Measurements from ENCODE around the gene IQGAP2. TPM values are rescaled to one million over a fixed set of nuclear protein-coding genes. Genes with fewer than 3 reads are reported as not detected.

The IQGAP2 gene
- total and polyA plus RNA-seq, 2 of the 8 experiments (the other 6 are each of a cell fraction or from before 2014, with no cell fraction given): 19.7 to 66.0 TPM

DNA sequence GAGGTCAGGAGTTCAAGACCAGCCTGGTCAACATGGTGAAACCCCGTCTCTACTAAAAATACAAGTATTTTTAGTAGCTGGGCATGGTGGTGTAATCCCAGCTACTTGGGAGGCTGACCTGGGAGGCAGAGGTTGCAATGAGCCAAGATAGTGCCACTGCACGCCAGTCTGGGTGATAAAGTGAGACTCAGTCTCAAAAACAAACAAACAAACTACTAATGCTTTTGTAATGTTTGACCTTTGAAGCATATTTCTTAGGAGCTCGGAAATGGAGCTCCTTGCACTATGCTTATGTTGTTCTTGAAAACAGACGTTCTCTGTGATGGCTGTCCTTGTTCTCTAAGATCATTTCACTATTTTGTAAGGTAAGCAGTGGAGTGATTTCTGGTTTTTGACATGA is 214.1 kb downstream of the IQGAP2 start:
- H2BK12ac ChIP-seq (ENCODE audit: low read depth, low read length): no peak overlapping the region
- H2BK120ac ChIP-seq (replicated peaks; ENCODE audit: low read depth, low read length): no peak overlapping the region
- H3K27ac ChIP-seq (ENCODE audit: low read depth, low read length): no peak overlapping the region
- ChIA-PET CTCF (ENCODE audit: partially characterized antibody) (interaction anchor here (0.6 to 3.0 kb wide), 5 partner anchors 9 to 251 kb away, joined by 3 to 10 read pairs (median 4); no protein-coding TSS in a partner anchor), POLR2A (ENCODE audit: partially characterized antibody) (no interaction called here)
- no peaks in the 10 kb centered on the region for H3K36me3 ChIP-seq (ENCODE audit: control insufficient read depth in 2 of 4, insufficient read depth in 4 of 4, low read length in 3 of 4)
- no peaks in the 10 kb centered on the region for H3K79me2 ChIP-seq (ENCODE audit: control insufficient read depth in 1 of 2, insufficient read depth in 2 of 2, low read length in 2 of 2)
- H3K18ac ChIP-seq (ENCODE audit: extremely low read depth, low read length): no peak overlapping the region
- no peak overlapping the region for H2AFZ ChIP-seq (ENCODE audit: low read length)
- no peaks in the 10 kb centered on the region for H4K20me1 ChIP-seq (replicated peaks in 1 of 2; ENCODE audit: control insufficient read depth in 1 of 2, insufficient read depth in 2 of 2, low read length in 2 of 2)
- H3K23me2 ChIP-seq (ENCODE audit: low read depth, low read length): no peaks in the 10 kb centered on the region
- WGBS, 2 experiments (ENCODE audit: extremely low coverage in 1 of 2, insufficient coverage in 1 of 2, insufficient read length in 1 of 2, insufficient replicate concordance in 2 of 2, low coverage in 1 of 2, low lambda C conversion rate in 2 of 2, missing lambda C conversion rate in 1 of 2): 92% methylated on average over 4 of the region's 4 CpGs; no CpG with 5 or more reads in 1 of the 2 experiments
- H4K91ac ChIP-seq (replicated peaks; ENCODE audit: insufficient read length, low read length): no peak overlapping the region
- H2BK5ac ChIP-seq (ENCODE audit: low read depth, low read length): no peak overlapping the region
- H3K9ac ChIP-seq (replicated peaks in 1 of 4; ENCODE audit: extremely low read depth in 1 of 4, low read depth in 3 of 4, low read length in 3 of 4): no peak overlapping the region
- no peak overlapping the region for H3K14ac ChIP-seq (ENCODE audit: insufficient read length)
- no peak overlapping the region for H4K5ac ChIP-seq (ENCODE audit: insufficient read length, low read depth, low read length)
- no peaks in the 10 kb centered on the region for H3K9me3 ChIP-seq (ENCODE audit: insufficient read depth in 2 of 2, low read depth in 1 of 2, low read length in 1 of 2)
- TF ChIP-seq HDAC2 (IDR thresholded peaks at IDR 0.05; ENCODE audit: borderline replicate concordance in 1 of 2, low read depth in 2 of 2, low read length in 2 of 2) (no peak), SIN3A (conservative IDR thresholded peaks at IDR 0.05 in 1 of 2, IDR thresholded peaks at IDR 0.05 in 1 of 2; ENCODE audit: low read depth in 1 of 2, low read length in 2 of 2) (no peak), KDM5A (IDR thresholded peaks at IDR 0.05; ENCODE audit: low read length) (no peak), FOSL1 (IDR thresholded peaks at IDR 0.05; ENCODE audit: insufficient read depth, low read depth, low read length) (no peak), SIX5 (IDR thresholded peaks at IDR 0.05; ENCODE audit: low read depth, low read length) (no peak), ZNF274 (IDR thresholded peaks at IDR 0.05; ENCODE audit: borderline replicate concordance, extremely low read depth, low read length) (no peak), TAF7 (optimal IDR thresholded peaks at IDR 0.05; ENCODE audit: borderline replicate concordance, low read depth, low read length) (no peak), GTF2F1 (IDR thresholded peaks at IDR 0.05; ENCODE audit: borderline replicate concordance, low read depth, low read length) (no peak)
- TF ChIP-seq, protein P1, sequence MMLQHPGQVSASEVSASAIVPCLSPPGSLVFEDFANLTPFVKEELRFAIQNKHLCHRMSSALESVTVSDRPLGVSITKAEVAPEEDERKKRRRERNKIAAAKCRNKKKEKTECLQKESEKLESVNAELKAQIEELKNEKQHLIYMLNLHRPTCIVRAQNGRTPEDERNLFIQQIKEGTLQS (IDR thresholded peaks at IDR 0.05; ENCODE audit: insufficient read depth, low read depth, low read length): no peak
- no peaks in the 10 kb centered on the region for H3K79me1 ChIP-seq (ENCODE audit: low read depth, low read length)
- no peaks in the 10 kb centered on the region for H3K4me1 ChIP-seq (replicated peaks in 1 of 4; ENCODE audit: control insufficient read depth in 3 of 4, insufficient read depth in 4 of 4, low read length in 3 of 4)
- no peak overlapping the region for H3K4me3 ChIP-seq (ENCODE audit: extremely low read depth in 1 of 4, insufficient read depth in 2 of 4, low read depth in 3 of 4, low read length in 4 of 4)
- H3K27me3 ChIP-seq (replicated peaks in 1 of 4; ENCODE audit: control insufficient read depth in 3 of 4, extremely low read depth in 1 of 4, insufficient read depth in 3 of 4, low read length in 3 of 4): no peaks in the 10 kb centered on the region
- H2AK5ac ChIP-seq (ENCODE audit: low read depth, low read length): no peak overlapping the region
- H3K4me2 ChIP-seq (ENCODE audit: insufficient read depth in 1 of 2, low read depth in 2 of 2, low read length in 2 of 2): no peak overlapping the region
- H3K23ac ChIP-seq (ENCODE audit: insufficient read length): no peak overlapping the region
- H2BK15ac ChIP-seq (ENCODE audit: low read length): no peak overlapping the region
- no peak overlapping the region for H2BK20ac ChIP-seq (ENCODE audit: low read length)
- no peak overlapping the region for H3K56ac ChIP-seq (replicated peaks; ENCODE audit: insufficient read length, low read depth, low read length)
- no peak overlapping the region for H4K8ac ChIP-seq (ENCODE audit: extremely low read depth, insufficient read depth, low read length)
- no peak overlapping the region for H3K4ac ChIP-seq (replicated peaks; ENCODE audit: insufficient read length, low read depth, low read length)
- FAIRE-seq: no peak
- DNase-seq (ENCODE audit: low read depth in 1 of 2, low spot score in 2 of 2): no peak

Data from H1 (cell line).